GM19328 (cell line): ENCODE measurements around the gene GRAP.

Experiments
- ATAC-seq: cut with Tn5 transposase; IDR thresholded peaks from one replicate; pipeline ENCODE4 v1.9.1; 2021; ENCODE audit warnings: mild to moderate bottlenecking, moderate library complexity; ENCODE audit not compliant: unreplicated experiment

GRAP gene

DNA sequence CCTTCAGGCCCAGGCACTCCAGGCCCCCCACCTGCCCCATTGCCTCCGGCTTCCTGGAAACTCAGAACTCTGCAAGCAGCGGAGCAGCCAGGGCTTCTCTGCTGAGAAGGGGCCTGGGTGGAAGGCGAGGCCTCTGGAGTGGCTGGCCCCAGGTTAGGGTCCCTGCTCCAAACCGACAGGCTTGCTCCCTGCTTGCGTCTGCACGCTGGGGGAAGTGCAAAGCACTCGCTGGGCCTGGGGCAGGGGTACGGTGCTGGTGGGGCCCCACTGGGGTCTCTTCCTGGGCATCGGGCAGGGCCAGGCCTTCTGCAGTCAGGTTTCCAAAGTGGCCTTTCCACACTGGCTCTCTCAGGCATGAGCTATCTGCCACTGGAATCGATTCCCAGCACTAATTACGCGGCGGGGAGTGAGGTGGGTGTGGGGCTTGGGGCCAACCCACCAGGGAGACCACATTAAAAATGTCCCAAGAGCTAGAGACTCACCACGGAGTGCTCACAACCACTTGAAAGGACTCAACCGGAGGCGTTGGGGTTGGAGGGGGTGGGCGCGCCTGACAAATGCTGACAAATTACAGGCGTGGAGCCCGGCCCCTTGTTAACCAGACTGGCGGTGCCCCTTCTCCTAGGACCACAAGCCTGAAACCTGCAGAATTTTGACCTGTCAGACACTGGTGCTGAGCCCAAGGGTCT is 60.1 kb downstream of the GRAP start:
- no peak for ATAC-seq

DNA sequence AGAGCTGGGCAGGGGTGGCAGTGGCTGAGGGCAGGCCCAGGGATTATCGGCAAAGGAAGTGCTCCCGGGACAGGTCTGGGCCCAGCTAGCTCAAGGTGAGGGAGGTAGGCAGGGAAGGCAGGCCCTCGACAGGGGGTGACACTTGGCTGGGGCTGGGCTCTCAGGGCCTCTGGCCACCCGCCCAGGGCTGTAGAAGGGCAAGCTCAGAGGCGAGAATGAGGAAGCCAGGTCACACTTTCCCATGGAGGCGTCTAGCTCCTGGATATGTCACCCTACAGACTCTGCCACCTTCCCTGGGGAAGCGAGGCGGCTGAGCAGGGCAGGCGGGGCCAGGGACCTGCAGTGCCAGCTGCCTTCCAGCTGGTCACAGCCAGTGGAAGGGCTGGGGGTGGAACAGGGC is 61.3 kb downstream of the GRAP start:
- no peak for ATAC-seq

DNA sequence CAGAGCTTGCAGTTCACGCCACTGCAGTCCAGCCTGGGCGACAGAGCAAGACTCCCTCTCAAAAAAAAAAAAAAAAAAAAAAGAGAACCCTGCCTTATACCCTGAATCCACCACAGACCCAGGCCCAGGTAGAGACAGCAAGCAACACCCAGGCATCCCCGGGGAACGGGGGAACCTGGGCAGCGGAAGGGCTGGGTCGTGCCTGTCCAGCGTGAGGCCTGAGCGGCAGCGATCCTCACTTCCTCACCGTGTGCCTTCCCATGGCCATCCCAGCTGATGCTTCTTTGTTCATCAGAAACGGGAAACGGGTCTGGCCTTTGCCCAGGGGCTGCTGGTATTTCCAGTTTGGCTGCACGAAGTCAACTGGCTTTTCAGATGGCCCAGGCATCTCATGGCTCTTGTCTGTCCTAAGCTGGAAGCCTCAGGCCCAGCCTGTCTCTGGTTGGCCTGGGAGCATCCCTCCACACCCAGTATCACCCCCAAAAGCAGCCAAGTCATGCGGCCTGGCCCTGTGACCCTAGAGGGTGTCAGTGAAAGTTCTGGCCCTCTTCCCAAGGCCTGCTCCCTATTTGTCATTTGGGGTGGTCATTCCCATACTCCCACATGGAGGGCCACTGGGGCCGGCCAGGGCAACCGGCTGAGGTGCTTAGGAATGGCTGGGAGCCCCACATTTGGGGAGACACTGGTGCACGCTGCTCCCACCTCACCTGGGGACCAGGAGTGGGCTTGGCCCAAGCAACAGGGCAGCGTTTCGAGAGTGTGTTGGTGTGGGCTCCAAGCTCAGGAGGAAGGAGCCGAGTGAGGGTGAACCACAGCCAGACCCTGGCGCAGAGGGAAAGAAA is 62.3 kb downstream of the GRAP start:
- no peak for ATAC-seq

DNA sequence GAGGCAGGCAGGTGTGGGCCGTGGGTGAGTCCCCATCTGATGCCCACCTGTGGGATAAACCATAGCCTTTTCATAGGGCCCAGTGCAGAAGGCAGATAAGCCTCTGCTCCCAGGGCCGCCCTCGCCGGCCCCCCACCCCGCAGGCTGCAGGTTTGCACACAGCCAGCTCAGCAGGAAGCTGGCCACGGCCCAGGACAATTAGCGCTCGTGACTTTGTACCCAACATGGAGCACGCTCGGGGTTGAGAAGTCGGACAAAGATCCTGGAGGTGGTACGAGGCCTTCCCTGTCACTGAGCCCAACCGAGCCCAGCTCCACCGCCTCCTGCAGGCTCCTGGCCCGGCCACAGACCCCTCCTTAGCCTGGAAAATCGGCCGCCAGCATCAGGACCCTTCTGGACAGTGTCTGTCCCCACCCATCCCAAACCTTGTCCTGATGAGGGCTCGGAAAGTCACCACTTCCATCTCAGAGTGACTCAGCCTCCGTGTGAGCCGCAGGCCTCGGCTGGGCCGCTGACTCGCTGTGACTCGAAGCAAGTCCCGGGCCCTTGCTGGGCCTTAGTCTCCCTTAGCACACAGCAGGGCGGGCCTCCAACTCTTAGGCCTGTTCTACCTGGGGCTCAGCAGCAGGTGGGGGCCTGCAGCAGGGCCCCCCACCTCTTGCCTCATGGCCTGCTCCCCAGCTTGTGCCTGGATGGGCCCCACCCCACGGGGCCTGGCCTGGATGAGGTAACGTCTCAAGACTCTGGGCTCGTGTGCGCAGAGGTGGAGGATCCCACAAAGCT is 64.9 kb downstream of the GRAP start:
- ATAC-seq = no peak

GRCh38 chr17:18981335-18981641 is 65.5 kb downstream of the GRAP start:
- no peak for ATAC-seq

GRCh38 chr17:18980682-18981334 is 65.9 kb downstream of the GRAP start:
- ATAC-seq = no peak

DNA sequence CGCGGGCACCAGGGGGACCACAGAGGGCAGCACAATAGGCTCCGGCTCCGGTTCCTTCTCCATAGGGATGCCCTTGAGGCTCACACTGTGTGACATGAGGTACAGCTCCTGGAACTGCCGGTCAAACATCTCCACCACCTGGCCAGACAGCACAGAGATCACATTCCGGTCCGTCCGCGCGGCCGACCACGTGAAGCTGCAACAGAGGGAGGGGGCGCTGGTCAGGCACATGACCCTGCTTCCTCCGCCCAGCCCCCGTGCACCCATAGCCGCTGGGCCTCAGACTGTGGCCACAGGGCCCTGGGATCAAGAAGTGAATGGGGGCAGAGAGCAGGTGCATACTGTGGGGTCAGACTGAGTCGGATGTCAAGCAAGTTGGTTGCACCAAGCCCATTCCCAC is 68.1 kb downstream of the GRAP start:
- ATAC-seq = no peak

- no peak for ATAC-seq
Measured at GRCh38 chr17:18978050-18978449, 68.7 kb downstream of the GRAP start.

GRCh38 chr17:18977646-18978045 is 69.1 kb downstream of the GRAP start:
- ATAC-seq = no peak

- no peak for ATAC-seq
Measured at GRCh38 chr17:18977021-18977420, 69.7 kb downstream of the GRAP start.

DNA sequence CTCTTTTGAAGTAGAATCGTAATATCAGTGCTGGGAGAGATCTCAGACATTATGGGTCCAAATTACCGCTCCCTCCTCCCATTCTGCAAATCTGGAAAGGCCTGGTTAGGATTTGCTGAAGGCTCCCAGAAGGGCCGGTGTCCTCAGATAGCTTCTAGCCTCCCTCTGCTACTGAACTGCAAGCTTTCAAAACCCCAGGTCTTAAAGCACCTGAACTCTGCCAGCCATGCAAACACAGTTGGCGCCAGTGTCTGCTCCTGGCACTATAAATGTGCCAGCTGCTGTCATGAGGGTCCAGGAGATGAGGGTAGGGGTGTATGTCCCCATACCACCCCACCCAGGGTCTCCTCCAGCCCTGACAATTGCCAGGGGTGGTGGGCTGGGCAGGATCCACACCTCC is 70.6 kb downstream of the GRAP start:
- ATAC-seq = no peak

DNA sequence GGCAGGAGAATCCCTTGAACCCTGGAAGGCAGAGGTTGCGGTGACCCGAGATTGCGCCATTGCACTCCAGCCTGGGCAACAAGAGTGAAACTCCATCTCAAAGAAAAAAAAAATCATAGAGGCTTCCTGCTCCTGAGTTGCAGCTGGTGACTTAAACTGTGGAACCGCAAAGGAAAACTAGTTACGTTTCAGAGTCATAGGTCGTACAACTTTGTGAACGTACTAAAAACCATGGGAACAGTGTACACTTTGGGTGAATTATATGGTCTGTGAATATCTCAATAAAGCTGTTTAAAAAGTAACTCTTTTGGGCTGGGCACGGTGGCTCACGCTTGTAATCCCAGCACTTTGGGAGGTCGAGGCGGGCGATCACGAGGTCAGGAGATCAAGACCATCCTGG is 71.2 kb downstream of the GRAP start:
- ATAC-seq = no peak

GRCh38 chr17:18974407-18975149 is 72.2 kb downstream of the GRAP start:
- no peak for ATAC-seq

- no peak for ATAC-seq
Measured at GRCh38 chr17:18971801-18972200, 75.0 kb downstream of the GRAP start.
